ENCODE measurements around the gene BICRAL. TPM values are rescaled to one million over a fixed set of nuclear protein-coding genes. Genes with fewer than 3 reads are reported as not detected.

The BICRAL gene
- total and polyA plus RNA-seq, 9 of the 15 experiments (the other 6 are each of a cell fraction or from before 2014, with no cell fraction given) = 1.2 to 11.9 (median 5.6) TPM

DNA sequence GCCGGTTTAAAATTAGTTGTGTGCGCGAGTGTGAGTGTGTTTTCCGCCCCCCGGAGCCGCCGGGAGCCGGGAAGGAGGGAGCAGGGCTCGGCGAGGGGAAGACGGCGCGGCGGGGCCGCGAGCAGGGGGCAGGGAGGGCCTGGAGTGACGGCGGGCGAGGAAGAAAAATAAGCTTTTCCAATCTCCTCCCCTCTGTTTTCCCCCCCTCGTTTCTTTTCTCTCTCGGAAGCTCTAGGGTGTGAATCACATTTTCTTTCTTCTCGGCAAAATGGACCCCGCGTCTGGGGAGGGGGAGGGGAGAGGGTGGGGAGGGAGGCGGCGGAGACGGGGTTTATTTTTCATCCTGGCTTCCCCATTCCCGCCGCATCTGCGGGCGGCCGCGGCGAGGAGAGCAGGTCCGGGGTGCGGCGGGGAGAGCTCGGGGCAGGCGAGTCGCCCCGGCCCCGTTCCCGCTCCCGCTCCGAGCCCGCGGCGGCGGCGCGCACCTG lies 881 bp downstream of the BICRAL start (continued):
- peak; percentile 38; the same call in 1 of the 2 replicates for TF ChIP-seq JUN (IDR thresholded peaks at IDR 0.05; ENCODE audit: borderline replicate concordance, low read depth, low read length)
- TF ChIP-seq JUN (CRISPR knock-in tag; IDR thresholded peaks at IDR 0.05; ENCODE audit: borderline replicate concordance) = no peak
- TF ChIP-seq, protein P1, sequence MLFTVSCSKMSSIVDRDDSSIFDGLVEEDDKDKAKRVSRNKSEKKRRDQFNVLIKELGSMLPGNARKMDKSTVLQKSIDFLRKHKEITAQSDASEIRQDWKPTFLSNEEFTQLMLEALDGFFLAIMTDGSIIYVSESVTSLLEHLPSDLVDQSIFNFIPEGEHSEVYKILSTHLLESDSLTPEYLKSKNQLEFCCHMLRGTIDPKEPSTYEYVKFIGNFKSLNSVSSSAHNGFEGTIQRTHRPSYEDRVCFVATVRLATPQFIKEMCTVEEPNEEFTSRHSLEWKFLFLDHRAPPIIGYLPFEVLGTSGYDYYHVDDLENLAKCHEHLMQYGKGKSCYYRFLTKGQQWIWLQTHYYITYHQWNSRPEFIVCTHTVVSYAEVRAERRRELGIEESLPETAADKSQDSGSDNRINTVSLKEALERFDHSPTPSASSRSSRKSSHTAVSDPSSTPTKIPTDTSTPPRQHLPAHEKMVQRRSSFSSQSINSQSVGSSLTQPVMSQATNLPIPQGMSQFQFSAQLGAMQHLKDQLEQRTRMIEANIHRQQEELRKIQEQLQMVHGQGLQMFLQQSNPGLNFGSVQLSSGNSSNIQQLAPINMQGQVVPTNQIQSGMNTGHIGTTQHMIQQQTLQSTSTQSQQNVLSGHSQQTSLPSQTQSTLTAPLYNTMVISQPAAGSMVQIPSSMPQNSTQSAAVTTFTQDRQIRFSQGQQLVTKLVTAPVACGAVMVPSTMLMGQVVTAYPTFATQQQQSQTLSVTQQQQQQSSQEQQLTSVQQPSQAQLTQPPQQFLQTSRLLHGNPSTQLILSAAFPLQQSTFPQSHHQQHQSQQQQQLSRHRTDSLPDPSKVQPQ (CRISPR knock-in tag; IDR thresholded peaks at IDR 0.05; ENCODE audit: borderline replicate concordance) = no peak
- TF ChIP-seq, protein P2, sequence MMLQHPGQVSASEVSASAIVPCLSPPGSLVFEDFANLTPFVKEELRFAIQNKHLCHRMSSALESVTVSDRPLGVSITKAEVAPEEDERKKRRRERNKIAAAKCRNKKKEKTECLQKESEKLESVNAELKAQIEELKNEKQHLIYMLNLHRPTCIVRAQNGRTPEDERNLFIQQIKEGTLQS (IDR thresholded peaks at IDR 0.05) = peak; percentile 65
- TF ChIP-seq, protein P2 (CRISPR knock-in tag; conservative IDR thresholded peaks at IDR 0.05) = no peak; the same call in 1 of the 2 replicates
- TF ChIP-seq KAT8 (IDR thresholded peaks at IDR 0.05; ENCODE audit: low read depth) = no peak
- TF ChIP-seq, protein P3, sequence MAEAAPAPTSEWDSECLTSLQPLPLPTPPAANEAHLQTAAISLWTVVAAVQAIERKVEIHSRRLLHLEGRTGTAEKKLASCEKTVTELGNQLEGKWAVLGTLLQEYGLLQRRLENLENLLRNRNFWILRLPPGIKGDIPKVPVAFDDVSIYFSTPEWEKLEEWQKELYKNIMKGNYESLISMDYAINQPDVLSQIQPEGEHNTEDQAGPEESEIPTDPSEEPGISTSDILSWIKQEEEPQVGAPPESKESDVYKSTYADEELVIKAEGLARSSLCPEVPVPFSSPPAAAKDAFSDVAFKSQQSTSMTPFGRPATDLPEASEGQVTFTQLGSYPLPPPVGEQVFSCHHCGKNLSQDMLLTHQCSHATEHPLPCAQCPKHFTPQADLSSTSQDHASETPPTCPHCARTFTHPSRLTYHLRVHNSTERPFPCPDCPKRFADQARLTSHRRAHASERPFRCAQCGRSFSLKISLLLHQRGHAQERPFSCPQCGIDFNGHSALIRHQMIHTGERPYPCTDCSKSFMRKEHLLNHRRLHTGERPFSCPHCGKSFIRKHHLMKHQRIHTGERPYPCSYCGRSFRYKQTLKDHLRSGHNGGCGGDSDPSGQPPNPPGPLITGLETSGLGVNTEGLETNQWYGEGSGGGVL (CRISPR knock-in tag; IDR thresholded peaks at IDR 0.05) = no peak
- peak; percentile 21; the same call in 1 of the 2 replicates for TF ChIP-seq MYNN (IDR thresholded peaks at IDR 0.05)
- TF ChIP-seq MYNN (CRISPR knock-in tag; IDR thresholded peaks at IDR 0.05) = no peak
- TF ChIP-seq, protein P4, sequence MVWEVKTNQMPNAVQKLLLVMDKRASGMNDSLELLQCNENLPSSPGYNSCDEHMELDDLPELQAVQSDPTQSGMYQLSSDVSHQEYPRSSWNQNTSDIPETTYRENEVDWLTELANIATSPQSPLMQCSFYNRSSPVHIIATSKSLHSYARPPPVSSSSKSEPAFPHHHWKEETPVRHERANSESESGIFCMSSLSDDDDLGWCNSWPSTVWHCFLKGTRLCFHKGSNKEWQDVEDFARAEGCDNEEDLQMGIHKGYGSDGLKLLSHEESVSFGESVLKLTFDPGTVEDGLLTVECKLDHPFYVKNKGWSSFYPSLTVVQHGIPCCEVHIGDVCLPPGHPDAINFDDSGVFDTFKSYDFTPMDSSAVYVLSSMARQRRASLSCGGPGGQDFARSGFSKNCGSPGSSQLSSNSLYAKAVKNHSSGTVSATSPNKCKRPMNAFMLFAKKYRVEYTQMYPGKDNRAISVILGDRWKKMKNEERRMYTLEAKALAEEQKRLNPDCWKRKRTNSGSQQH (CRISPR knock-in tag; IDR thresholded peaks at IDR 0.05) = peak; percentile 80; the same call in 1 of the 2 replicates
- TF ChIP-seq MTA1 (IDR thresholded peaks at IDR 0.05; ENCODE audit: borderline replicate concordance) = no peak
- TF ChIP-seq, protein P5, sequence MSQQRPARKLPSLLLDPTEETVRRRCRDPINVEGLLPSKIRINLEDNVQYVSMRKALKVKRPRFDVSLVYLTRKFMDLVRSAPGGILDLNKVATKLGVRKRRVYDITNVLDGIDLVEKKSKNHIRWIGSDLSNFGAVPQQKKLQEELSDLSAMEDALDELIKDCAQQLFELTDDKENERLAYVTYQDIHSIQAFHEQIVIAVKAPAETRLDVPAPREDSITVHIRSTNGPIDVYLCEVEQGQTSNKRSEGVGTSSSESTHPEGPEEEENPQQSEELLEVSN (IDR thresholded peaks at IDR 0.05; ENCODE audit: borderline replicate concordance in 1 of 2, extremely low read depth in 1 of 2, insufficient read depth in 1 of 2, insufficient read length in 1 of 2, low read depth in 1 of 2, low read length in 1 of 2, poor library complexity in 1 of 2, severe bottlenecking in 1 of 2) = peak in 1 of 2 experiments; percentile 17
- TF ChIP-seq, protein P6, sequence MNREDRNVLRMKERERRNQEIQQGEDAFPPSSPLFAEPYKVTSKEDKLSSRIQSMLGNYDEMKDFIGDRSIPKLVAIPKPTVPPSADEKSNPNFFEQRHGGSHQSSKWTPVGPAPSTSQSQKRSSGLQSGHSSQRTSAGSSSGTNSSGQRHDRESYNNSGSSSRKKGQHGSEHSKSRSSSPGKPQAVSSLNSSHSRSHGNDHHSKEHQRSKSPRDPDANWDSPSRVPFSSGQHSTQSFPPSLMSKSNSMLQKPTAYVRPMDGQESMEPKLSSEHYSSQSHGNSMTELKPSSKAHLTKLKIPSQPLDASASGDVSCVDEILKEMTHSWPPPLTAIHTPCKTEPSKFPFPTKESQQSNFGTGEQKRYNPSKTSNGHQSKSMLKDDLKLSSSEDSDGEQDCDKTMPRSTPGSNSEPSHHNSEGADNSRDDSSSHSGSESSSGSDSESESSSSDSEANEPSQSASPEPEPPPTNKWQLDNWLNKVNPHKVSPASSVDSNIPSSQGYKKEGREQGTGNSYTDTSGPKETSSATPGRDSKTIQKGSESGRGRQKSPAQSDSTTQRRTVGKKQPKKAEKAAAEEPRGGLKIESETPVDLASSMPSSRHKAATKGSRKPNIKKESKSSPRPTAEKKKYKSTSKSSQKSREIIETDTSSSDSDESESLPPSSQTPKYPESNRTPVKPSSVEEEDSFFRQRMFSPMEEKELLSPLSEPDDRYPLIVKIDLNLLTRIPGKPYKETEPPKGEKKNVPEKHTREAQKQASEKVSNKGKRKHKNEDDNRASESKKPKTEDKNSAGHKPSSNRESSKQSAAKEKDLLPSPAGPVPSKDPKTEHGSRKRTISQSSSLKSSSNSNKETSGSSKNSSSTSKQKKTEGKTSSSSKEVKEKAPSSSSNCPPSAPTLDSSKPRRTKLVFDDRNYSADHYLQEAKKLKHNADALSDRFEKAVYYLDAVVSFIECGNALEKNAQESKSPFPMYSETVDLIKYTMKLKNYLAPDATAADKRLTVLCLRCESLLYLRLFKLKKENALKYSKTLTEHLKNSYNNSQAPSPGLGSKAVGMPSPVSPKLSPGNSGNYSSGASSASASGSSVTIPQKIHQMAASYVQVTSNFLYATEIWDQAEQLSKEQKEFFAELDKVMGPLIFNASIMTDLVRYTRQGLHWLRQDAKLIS (CRISPR knock-in tag; IDR thresholded peaks at IDR 0.05) = no peak
- TF ChIP-seq GTF2A2 (tag; IDR thresholded peaks at IDR 0.05) = no peak
- no peak for TF ChIP-seq CBFA2T3 (IDR thresholded peaks at IDR 0.05)

All from K562 (cell line).